GM12878 (cell line): Measurements from ENCODE around the gene SLC9C2. TPM values are rescaled to one million over a fixed set of nuclear protein-coding genes. Genes with fewer than 3 reads are reported as not detected.
"Not testable (repeated sequence)": the region's sequence is repeated elsewhere in the genome, so short reads cannot be mapped to it uniquely, and the experiment has no call there.

ENCODE experiments used
- ATAC-seq: fragments of 200-7000 bp; cut with Tn5 transposase; 3 replicates; pipeline ENCODE4 v1.9.1; 2020; ENCODE audit warnings: mild to moderate bottlenecking, moderate library complexity
- BruUV-seq: library from RNA; stranded (reverse); fragments of 400-500 nt; replicated peaks from 2 replicates; lab custom pipeline; 2021; lab: Mats Ljungman, UMichigan
- CTCF ChIA-PET: fragments of 300-600 bp; sonication (Branson Sonifier 250); formaldehyde crosslinking; extraction: SDS; loops from one replicate; lab custom pipeline; 2021; ENCODE audit warnings: inconsistent platforms; lab: Yijun Ruan, JAX
- POLR2A ChIA-PET: fragments of 350-600 bp; formaldehyde crosslinking; extraction: SDS; loops from one replicate; lab custom pipeline; 2021; ENCODE audit warnings: inconsistent platforms; lab: Charles Lee
- RAD21 ChIA-PET: fragments of 300-600 bp; sonication (Branson Sonifier 250); formaldehyde crosslinking; loops from one replicate; lab custom pipeline; 2023; ENCODE audit warnings: antibody characterized with exemption; ENCODE audit not compliant: unreplicated experiment; lab: Charles Lee
- SMC1A ChIA-PET: fragments of 300-600 bp; sonication (Branson Sonifier 250); formaldehyde crosslinking; loops from one replicate; lab custom pipeline; 2023; ENCODE audit not compliant: unreplicated experiment, uncharacterized antibody; lab: Charles Lee
- DNase-seq: peaks from one replicate; pipeline ENCODE4 v3.0.0-alpha.2; 2011; ENCODE audit warnings: low read depth, low spot score
- FAIRE-seq: peaks from 3 replicates; lab custom pipeline; 2011; peaks lifted over from hg19 to GRCh38; lab: Jason Lieb, UNC
- H2AFZ ChIP-seq: 2 replicates; pipeline ENCODE4 v1.6.0; 2011; ENCODE audit warnings: low read depth, low read length, control low read depth; ENCODE audit not compliant: control insufficient read depth
- H3K27ac ChIP-seq: 2 replicates; pipeline ENCODE4 v1.5.1; 2011; ENCODE audit warnings: control low read depth; ENCODE audit not compliant: control insufficient read depth, insufficient read depth
- H3K27me3 ChIP-seq, 2 experiments: replicated peaks in 1 of 2; 2 replicates each; pipeline versions ENCODE4 v1.6.0 to v1.6.1; 2011; ENCODE audit warnings: low read length in 1 of 2; ENCODE audit not compliant: control insufficient read depth in 2 of 2, insufficient read depth in 2 of 2
- H3K36me3 ChIP-seq, 2 experiments: 2 replicates each; pipeline ENCODE4 v1.5.1; 2011; ENCODE audit warnings: low read length in 1 of 2; ENCODE audit not compliant: control insufficient read depth in 2 of 2, insufficient read depth in 2 of 2
- H3K4me1 ChIP-seq: 2 replicates; pipeline ENCODE4 v1.6.1; 2011; ENCODE audit warnings: mild to moderate bottlenecking, low read length, moderate library complexity, mixed read lengths; ENCODE audit not compliant: control insufficient read depth, insufficient read depth
- H3K4me2 ChIP-seq: 2 replicates; pipeline ENCODE4 v1.6.0; 2011; ENCODE audit warnings: control low read depth; ENCODE audit not compliant: control insufficient read depth, insufficient read depth
- H3K4me3 ChIP-seq: fragments of 200-600 bp; sonication (generic); 2 replicates; pipeline ENCODE4 v1.5.1; 2016
- H3K79me2 ChIP-seq: 2 replicates; pipeline ENCODE4 v1.6.0; 2011; ENCODE audit warnings: low read length; ENCODE audit not compliant: control insufficient read depth, insufficient read depth
- H3K9ac ChIP-seq: 2 replicates; pipeline ENCODE4 v1.8.0; 2011; ENCODE audit warnings: low read length, control low read depth, mixed read lengths; ENCODE audit not compliant: control insufficient read depth, insufficient read depth
- H3K9me3 ChIP-seq: replicated peaks from 3 replicates; pipeline ENCODE4 v1.5.1; 2011; ENCODE audit warnings: mild to moderate bottlenecking, low read length; ENCODE audit not compliant: control insufficient read depth, insufficient read depth
- H4K20me1 ChIP-seq: 2 replicates; pipeline ENCODE4 v1.6.0; 2011; ENCODE audit not compliant: control insufficient read depth, insufficient read depth
- BHLHE40 ChIP-seq, 2 experiments: fragments of 450-650 bp in 1 of 2; IDR thresholded peaks; 2 replicates each; pipeline ENCODE4 v1.6.1; 2011 to 2017; ENCODE audit warnings: low read depth in 2 of 2, borderline replicate concordance in 1 of 2, improper control_type of control experiment in 1 of 2, low read length in 1 of 2, mild to moderate bottlenecking in 1 of 2
- HCFC1 ChIP-seq: fragments of 150-350 bp; IDR thresholded peaks from 2 replicates; pipeline ENCODE4 v1.6.1; 2014; ENCODE audit warnings: low read length
- WGBS: methylation state at CpG from one replicate; pipeline ENCODE4 v1.1.6; 2016; ENCODE audit warnings: low lambda C conversion rate; ENCODE audit not compliant: insufficient replicate concordance, insufficient coverage; ENCODE audit errors: missing lambda C conversion rate; 5-methylcytosine and 5-hydroxymethylcytosine counted together
- in situ Hi-C: fragments of 300-500 bp; cut with MboI; formaldehyde crosslinking; loops from 9 replicates; pipeline ENCODE4 v1.14.3; 2018; ENCODE audit warnings: mixed read lengths
- intact Hi-C: fragments of 100-400 bp; cut with micrococcal nuclease; formaldehyde crosslinking; loops from one replicate; pipeline ENCODE4 v1.14.2; 2022; ENCODE audit not compliant: unreplicated experiment
- polyA plus RNA-seq, 11 experiments: library from polyadenylated mRNA; depleted of rRNA in 4 of 11; unstranded in 6 of 11; stranded (reverse) in 5 of 11; fragments of >200 nt; fragmentation: Nextera tagmentation in 4 of 11; fragmentation: Illumina TruSeq in 1 of 11; extraction: Ambion mirVana in 4 of 11; extraction: Trizol in 1 of 11; gene quantifications; 1 replicate in 1 of 11; 2 replicates in 10 of 11; pipeline versions ENCODE4 v1.2.1 to v1.2.3, GENCODE V29; 2011 to 2016; ENCODE audit warnings: inconsistent platforms in 2 of 11, missing spikeins in 2 of 11, low read depth in 1 of 11
- total RNA-seq, 4 experiments: library from RNA; depleted of rRNA in 3 of 4; stranded (reverse); fragments of >200 nt in 3 of 4; fragmentation: Illumina TruSeq in 1 of 4; extraction: Trizol in 1 of 4; gene quantifications; 2 replicates each; pipeline versions ENCODE4 v1.2.1 to v1.2.3, GENCODE V29; 2013 to 2021

Gene SLC9C2
- total and polyA plus RNA-seq, 10 of the 15 experiments (the other 5 are each of a cell fraction or from before 2014, with no cell fraction given): not detected

GRCh38 chr1:173616859-173617258, 14.0 kb upstream of the SLC9C2 start:
- H3K4me3 ChIP-seq: no peak overlapping the region
- ChIA-PET RAD21 (no interaction called here), SMC1A (no interaction called here), CTCF (interaction anchor here (0.7 kb wide), 1 partner anchor 440 kb away, joined by 4 read pairs; no protein-coding TSS in a partner anchor), POLR2A (no interaction called here)
- no peaks in the 10 kb centered on the region for H4K20me1 ChIP-seq
- ATAC-seq (no peak), FAIRE-seq (no peak), DNase-seq (no peak)
- H3K27ac ChIP-seq: no peak overlapping the region
- BruUV-seq: no TSS peak
- TF ChIP-seq HCFC1 (no peak), BHLHE40 (IDR thresholded peaks at IDR 0.05; ENCODE audit: borderline replicate concordance in 1 of 2, low read depth in 2 of 2, low read length in 1 of 2) (peak in 1 of 2 experiments; percentile 19; a peak in 1 of 4 replicates)
- no peaks in the 10 kb centered on the region; a peak in 1 of 4 replicates for H3K27me3 ChIP-seq
- WGBS: 8% methylated on average over 4 of the region's 4 CpGs
- H3K9ac ChIP-seq: no peak overlapping the region
- no peaks in the 10 kb centered on the region for H3K36me3 ChIP-seq
- intact Hi-C loops: no loop called here
- in situ Hi-C loops: no loop called here
- H3K79me2 ChIP-seq: no peaks in the 10 kb centered on the region
- no peak overlapping the region for H3K4me2 ChIP-seq
- no peaks in the 10 kb centered on the region; the same call in 2 of the 3 replicates for H3K9me3 ChIP-seq
- H2AFZ ChIP-seq: no peak overlapping the region
- no peaks in the 10 kb centered on the region for H3K4me1 ChIP-seq

GRCh38 chr1:173613086-173613485, 10.2 kb upstream of the SLC9C2 start:
- H2AFZ ChIP-seq, H4K20me1 ChIP-seq, H3K79me2 ChIP-seq, H3K9ac ChIP-seq, H3K27me3 ChIP-seq, DNase-seq, RAD21 ChIA-PET, H3K4me3 ChIP-seq, H3K36me3 ChIP-seq, intact Hi-C loops, CTCF ChIA-PET, H3K4me2 ChIP-seq, H3K9me3 ChIP-seq, H3K4me1 ChIP-seq, H3K27ac ChIP-seq, POLR2A ChIA-PET, SMC1A ChIA-PET, BruUV-seq, ATAC-seq, in situ Hi-C loops, FAIRE-seq: not testable (repeated sequence)
- 84% methylated on average over 12 of the region's 32 CpGs for WGBS
